ENCODE measurements around the gene CCDC33.

The CCDC33 gene

DNA sequence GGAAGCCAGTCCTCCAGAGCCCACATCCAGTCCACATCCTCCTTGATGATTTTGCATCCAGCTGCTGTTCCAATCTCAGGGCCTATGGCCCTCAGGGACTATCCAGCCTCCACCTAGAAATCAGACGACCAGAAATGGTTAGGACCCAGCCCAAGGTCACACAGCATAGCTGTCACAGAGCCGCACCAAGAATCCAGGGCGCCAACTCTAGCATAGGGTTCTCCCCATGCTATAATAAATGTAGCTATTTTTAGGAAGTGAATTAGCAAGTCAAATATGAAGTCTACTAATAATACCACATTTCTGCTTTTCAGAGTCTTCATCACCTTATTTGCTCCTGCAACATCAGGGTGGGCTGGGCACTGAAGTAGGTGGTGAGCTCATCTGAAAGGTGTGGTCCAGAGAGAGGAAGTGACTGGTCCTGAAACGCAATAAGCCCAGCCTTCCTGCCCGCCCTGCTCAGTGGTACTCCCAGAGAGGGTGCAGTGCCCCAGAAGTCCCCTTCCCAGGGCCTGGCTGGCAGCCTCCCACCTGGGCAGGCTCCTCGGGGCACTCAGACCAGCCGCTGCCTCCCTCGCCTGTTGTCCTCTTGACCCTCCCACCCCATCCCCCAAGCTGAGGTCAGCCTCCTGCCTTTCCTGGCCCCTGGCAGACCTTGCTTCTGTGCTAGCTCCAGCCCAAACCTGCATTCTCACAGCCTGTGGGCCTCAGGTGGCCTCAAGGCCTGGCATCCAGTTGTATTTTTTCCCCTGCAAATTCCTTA, 148.9 kb downstream of the CCDC33 start:
- no peak for DNase-seq

DNA sequence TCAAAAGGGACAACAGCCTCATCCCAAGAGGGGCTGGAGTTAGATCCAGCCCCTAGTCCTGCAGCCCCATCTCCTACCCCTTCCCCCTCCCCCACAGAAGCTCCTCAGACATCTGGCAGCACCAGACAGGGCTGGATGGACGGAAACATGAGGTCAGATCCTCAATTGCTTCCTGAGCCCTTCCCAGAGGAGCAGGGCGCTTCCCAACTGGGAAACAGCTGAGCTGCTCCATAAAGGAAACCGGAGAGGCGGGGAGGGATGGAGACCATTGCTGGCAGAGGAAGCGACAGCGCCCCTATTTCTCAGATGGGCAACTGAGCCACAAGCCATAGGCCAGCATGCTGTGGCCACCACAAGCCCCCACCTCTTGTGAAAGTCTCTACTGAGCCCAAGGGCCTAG, 149.6 kb downstream of the CCDC33 start:
- no peak for DNase-seq

All from right hindlimb (tissue), 1 donor.